H1 (cell line): ENCODE data around the gene GALNT9. TPM values are rescaled to one million over a fixed set of nuclear protein-coding genes. Genes with fewer than 3 reads are reported as not detected.

Experiments used
- CTCF ChIA-PET: fragments of 300-600 bp; sonication (Branson Sonifier 250); formaldehyde crosslinking; loops from one replicate; lab custom pipeline; 2021; ENCODE audit not compliant: partially characterized antibody; lab: Charles Lee
- POLR2A ChIA-PET: fragments of 300-600 bp; sonication (Branson Sonifier 250); formaldehyde crosslinking; loops from one replicate; lab custom pipeline; 2021; ENCODE audit warnings: inconsistent platforms; ENCODE audit not compliant: partially characterized antibody; lab: Charles Lee
- DNase-seq, 2 experiments: peaks; one replicate each; pipeline versions ENCODE4 v3.0.0 to v3.0.0-alpha.2; 2010 to 2022; ENCODE audit warnings: low spot score in 2 of 2, low read depth in 1 of 2, mixed read lengths in 1 of 2
- FAIRE-seq: peaks from 2 replicates; lab custom pipeline; 2011; peaks lifted over from hg19 to GRCh38; lab: Jason Lieb, UNC
- H2AFZ ChIP-seq: 2 replicates; pipeline ENCODE4 v1.8.1; 2012; ENCODE audit warnings: low read length, inconsistent platforms
- H2AK5ac ChIP-seq: 2 replicates; pipeline ENCODE4 v1.6.1; 2013; ENCODE audit warnings: low read depth, low read length
- H2BK120ac ChIP-seq: replicated peaks from 2 replicates; pipeline ENCODE3; 2013; ENCODE audit warnings: low read depth, low read length, inconsistent platforms
- H2BK12ac ChIP-seq: 2 replicates; pipeline ENCODE4 v1.6.1; 2013; ENCODE audit warnings: low read depth, low read length
- H2BK15ac ChIP-seq: 2 replicates; pipeline ENCODE4 v1.6.1; 2013; ENCODE audit warnings: low read length
- H2BK20ac ChIP-seq: 2 replicates; pipeline ENCODE4 v1.6.1; 2013; ENCODE audit warnings: low read length
- H2BK5ac ChIP-seq: 2 replicates; pipeline ENCODE4 v1.6.1; 2013; ENCODE audit warnings: low read depth, low read length
- H3K14ac ChIP-seq: 2 replicates; pipeline ENCODE4 v1.6.1; 2013; ENCODE audit warnings: inconsistent platforms; ENCODE audit not compliant: insufficient read length
- H3K18ac ChIP-seq: 2 replicates; pipeline ENCODE4 v1.6.1; 2013; ENCODE audit warnings: low read length; ENCODE audit errors: extremely low read depth
- H3K23ac ChIP-seq: 2 replicates; pipeline ENCODE4 v1.6.1; 2013; ENCODE audit warnings: inconsistent platforms; ENCODE audit not compliant: insufficient read length
- H3K23me2 ChIP-seq: 2 replicates; pipeline ENCODE4 v1.6.1; 2013; ENCODE audit warnings: low read depth, low read length
- H3K27ac ChIP-seq: 2 replicates; pipeline ENCODE4 v1.6.1; 2011; ENCODE audit warnings: low read depth, low read length, inconsistent platforms
- H3K27me3 ChIP-seq, 4 experiments: replicated peaks in 1 of 4; 1 replicate in 1 of 4; 2 replicates in 3 of 4; pipeline versions ENCODE4 v1.6.1 to v1.8.1; 2011 to 2013; ENCODE audit warnings: low read length in 3 of 4, mild to moderate bottlenecking in 3 of 4, inconsistent platforms in 2 of 4, mixed read lengths in 2 of 4, moderate library complexity in 1 of 4; ENCODE audit not compliant: control insufficient read depth in 3 of 4, insufficient read depth in 3 of 4; ENCODE audit errors: extremely low read depth in 1 of 4
- H3K36me3 ChIP-seq, 4 experiments: 2 replicates each; pipeline versions ENCODE4 v1.6.1 to v1.8.1; 2011 to 2013; ENCODE audit warnings: mild to moderate bottlenecking in 4 of 4, low read length in 3 of 4, moderate library complexity in 2 of 4, control low read depth in 1 of 4, inconsistent platforms in 1 of 4; ENCODE audit not compliant: insufficient read depth in 4 of 4, control insufficient read depth in 2 of 4
- H3K4ac ChIP-seq: replicated peaks from 2 replicates; pipeline ENCODE3; 2013; ENCODE audit warnings: low read length, low read depth, mixed read lengths, inconsistent platforms; ENCODE audit not compliant: insufficient read length
- H3K4me1 ChIP-seq, 4 experiments: replicated peaks in 1 of 4; 1 replicate in 1 of 4; 2 replicates in 3 of 4; pipeline versions ENCODE4 v1.6.1 to v1.8.1; 2011 to 2013; ENCODE audit warnings: low read length in 3 of 4, inconsistent platforms in 2 of 4, mixed read lengths in 1 of 4; ENCODE audit not compliant: insufficient read depth in 4 of 4, control insufficient read depth in 3 of 4
- H3K4me2 ChIP-seq, 2 experiments: 2 replicates each; pipeline versions ENCODE4 v1.6.1 to v1.8.1; 2011 to 2013; ENCODE audit warnings: low read depth in 2 of 2, low read length in 2 of 2, control low read depth in 1 of 2, inconsistent platforms in 1 of 2, mild to moderate bottlenecking in 1 of 2; ENCODE audit not compliant: insufficient read depth in 1 of 2
- H3K4me3 ChIP-seq, 4 experiments: fragments of 200-600, 300-600 bp in 1 of 4; sonication (generic), shearing (Covaris generic), sonication (Bioruptor Twin) in 1 of 4; 2 replicates each; pipeline versions ENCODE4 v1.5.1 to v1.8.1; 2011 to 2016; ENCODE audit warnings: low read length in 4 of 4, low read depth in 3 of 4, control low read depth in 2 of 4, inconsistent platforms in 2 of 4, mild to moderate bottlenecking in 2 of 4, mixed read lengths in 1 of 4, moderate library complexity in 1 of 4; ENCODE audit not compliant: insufficient read depth in 2 of 4; ENCODE audit errors: extremely low read depth in 1 of 4
- H3K56ac ChIP-seq: replicated peaks from 2 replicates; pipeline ENCODE3; 2013; ENCODE audit warnings: low read depth, mild to moderate bottlenecking, mixed read lengths, low read length, inconsistent platforms; ENCODE audit not compliant: insufficient read length
- H3K79me1 ChIP-seq: 2 replicates; pipeline ENCODE4 v1.6.1; 2013; ENCODE audit warnings: low read depth, low read length, control low read depth
- H3K79me2 ChIP-seq, 2 experiments: 2 replicates each; pipeline versions ENCODE4 v1.6.1 to v1.8.1; 2012 to 2013; ENCODE audit warnings: low read length in 2 of 2, mild to moderate bottlenecking in 2 of 2, inconsistent platforms in 1 of 2; ENCODE audit not compliant: insufficient read depth in 2 of 2, control insufficient read depth in 1 of 2
- H3K9ac ChIP-seq, 4 experiments: replicated peaks in 1 of 4; 1 replicate in 1 of 4; 2 replicates in 3 of 4; pipeline versions ENCODE4 v1.6.1 to v1.8.1; 2011 to 2013; ENCODE audit warnings: low read depth in 3 of 4, low read length in 3 of 4, control low read depth in 2 of 4, mild to moderate bottlenecking in 2 of 4, moderate library complexity in 2 of 4, inconsistent platforms in 1 of 4; ENCODE audit errors: extremely low read depth in 1 of 4
- H3K9me3 ChIP-seq, 2 experiments: 2 replicates each; pipeline versions ENCODE4 v1.6.1 to v1.8.1; 2012 to 2013; ENCODE audit warnings: mild to moderate bottlenecking in 2 of 2, moderate library complexity in 2 of 2, control low read depth in 1 of 2, inconsistent platforms in 1 of 2, low read depth in 1 of 2, low read length in 1 of 2, mixed read lengths in 1 of 2; ENCODE audit not compliant: insufficient read depth in 2 of 2
- H4K20me1 ChIP-seq, 2 experiments: replicated peaks in 1 of 2; 2 replicates each; pipeline versions ENCODE3 to v1.8.1; 2011 to 2013; ENCODE audit warnings: inconsistent platforms in 2 of 2, low read length in 2 of 2, mild to moderate bottlenecking in 1 of 2; ENCODE audit not compliant: insufficient read depth in 2 of 2, control insufficient read depth in 1 of 2
- H4K5ac ChIP-seq: 2 replicates; pipeline ENCODE4 v1.6.1; 2013; ENCODE audit warnings: low read length, low read depth, mixed read lengths, inconsistent platforms; ENCODE audit not compliant: insufficient read length
- H4K8ac ChIP-seq: 2 replicates; pipeline ENCODE4 v1.8.0; 2013; ENCODE audit warnings: mild to moderate bottlenecking, moderate library complexity, low read length, inconsistent platforms; ENCODE audit not compliant: insufficient read depth; ENCODE audit errors: extremely low read depth
- H4K91ac ChIP-seq: replicated peaks from 2 replicates; pipeline ENCODE3; 2013; ENCODE audit warnings: low read length, mixed read lengths, inconsistent platforms; ENCODE audit not compliant: insufficient read length
- CBX8 ChIP-seq: fragments of 300-800, 300-1000 bp; sonication (generic); IDR thresholded peaks from 2 replicates; pipeline ENCODE4 v1.7.1; 2016; ENCODE audit warnings: low read depth, low read length, borderline replicate concordance
- EGR1 ChIP-seq: IDR thresholded peaks from 2 replicates; pipeline ENCODE4 v1.6.1; 2011; ENCODE audit warnings: low read depth, low read length, borderline replicate concordance
- HDAC2 ChIP-seq, 2 experiments: fragments of 300-600 bp in 1 of 2; sonication (generic) in 1 of 2; IDR thresholded peaks; 2 replicates each; pipeline ENCODE4 v1.6.1; 2011 to 2012; ENCODE audit warnings: low read depth in 2 of 2, low read length in 2 of 2, mild to moderate bottlenecking in 2 of 2, moderate library complexity in 2 of 2, borderline replicate concordance in 1 of 2, inconsistent platforms in 1 of 2
- WGBS, 2 experiments: shearing (Covaris generic) in 1 of 2; methylation state at CpG; one replicate each; pipeline versions ENCODE4 v1.1.6 to v1.1.7; 2013 to 2015; ENCODE audit warnings: low lambda C conversion rate in 2 of 2, mixed read lengths in 2 of 2, inconsistent platforms in 1 of 2, low coverage in 1 of 2, missing lambda C conversion rate in 1 of 2; ENCODE audit not compliant: insufficient replicate concordance in 2 of 2, insufficient coverage in 1 of 2, insufficient read length in 1 of 2; ENCODE audit errors: extremely low coverage in 1 of 2, missing lambda C conversion rate in 1 of 2; 5-methylcytosine and 5-hydroxymethylcytosine counted together
- polyA plus RNA-seq, 7 experiments: library from polyadenylated mRNA; depleted of rRNA in 3 of 7; stranded (reverse) in 5 of 7; unstranded in 2 of 7; fragments of >200 nt in 5 of 7; fragments of 200-250 nt in 2 of 7; gene quantifications; 1 replicate in 5 of 7; 2 replicates in 1 of 7; 4 replicates in 1 of 7; pipeline versions ENCODE4 v1.2.1 to v1.2.3, GENCODE V29; 2011 to 2013; ENCODE audit warnings: missing spikeins in 2 of 7, mixed read lengths in 2 of 7
- total RNA-seq: library from RNA; stranded (reverse); fragmentation: NEBNext Ultra II Directional; extraction: Animal tissue kit (Norgen Biotek cat#: 25700); gene quantifications from 2 replicates; pipeline ENCODE4 v1.2.1, GENCODE V29; 2021

Gene GALNT9
- total and polyA plus RNA-seq, 2 of the 8 experiments (the other 6 are each of a cell fraction or from before 2014, with no cell fraction given): 2.0 to 3.6 TPM

GRCh38 chr12:132266370-132266769 lies 63.0 kb downstream of the GALNT9 start:
- Histone ChIP-seq H3K4me1 (no peaks in the 10 kb centered on the region; a peak in 1 of 7 replicates), H4K20me1 (peaks cover 0 to 6% of the 10 kb centered on the region in 2 experiments), H4K5ac (no peak overlapping the region), H2BK5ac (no peak overlapping the region), H3K79me2 (no peaks in the 10 kb centered on the region), H3K23me2 (peaks cover 6% of the 10 kb centered on the region), H4K91ac (no peak overlapping the region), H3K27ac (no peak overlapping the region), H3K18ac (no peak overlapping the region), H4K8ac (no peak overlapping the region), H3K27me3 (peaks cover 0 to 16% (median 12%) of the 10 kb centered on the region in 4 experiments; a peak in 4 of 7 replicates), H2AFZ (no peak overlapping the region), H3K23ac (no peak overlapping the region), H3K4me2 (no peak overlapping the region), H3K9me3 (no peaks in the 10 kb centered on the region), H2AK5ac (no peak overlapping the region), H3K56ac (no peak overlapping the region), H3K79me1 (peaks cover 3% of the 10 kb centered on the region), H2BK20ac (no peak overlapping the region), H3K36me3 (no peaks in the 10 kb centered on the region; a peak in 1 of 8 replicates), H3K14ac (no peak overlapping the region), H2BK12ac (no peak overlapping the region), H2BK120ac (no peak overlapping the region), H3K4me3 (no peak overlapping the region), H3K4ac (no peak overlapping the region), H3K9ac (no peak overlapping the region), H2BK15ac (no peak overlapping the region)
- ChIA-PET POLR2A (no interaction called here), CTCF (interaction anchor here (0.9 kb wide), 1 partner anchor 107 kb away, joined by 3 read pairs; no protein-coding TSS in a partner anchor)
- FAIRE-seq: no peak
- WGBS, 2 experiments: 89% methylated on average over 9 of the region's 9 CpGs; no CpG with 5 or more reads in 1 of the 2 experiments
- no peak for DNase-seq
- TF ChIP-seq CBX8 (no peak), HDAC2 (IDR thresholded peaks at IDR 0.05; ENCODE audit: borderline replicate concordance in 1 of 2, low read depth in 2 of 2, low read length in 2 of 2) (no peak), EGR1 (no peak)
